Neural progenitor cell (in vitro differentiated cells): ENCODE results near the gene VTCN1. TPM values are rescaled to one million over a fixed set of nuclear protein-coding genes. Genes with fewer than 3 reads are reported as not detected.
A peak's percentile ranks its signal among the peaks of the same experiment; 100 is the strongest.
"Not testable (repeated sequence)": the region's sequence is repeated elsewhere in the genome, so short reads cannot be mapped to it uniquely, and the experiment has no call there.

Source experiments
- DNase-seq: peaks from one replicate; pipeline ENCODE4 v3.0.0-alpha.2; 2016; ENCODE audit warnings: low spot score
- H2AFZ ChIP-seq: fragments of 200-600 bp; sonication (generic); replicated peaks from 2 replicates; pipeline ENCODE4 v1.6.1; 2016; ENCODE audit warnings: antibody characterized with exemption
- H3F3A ChIP-seq: fragments of 200-600 bp; sonication (generic); 2 replicates; pipeline ENCODE4 v1.6.1; 2016; ENCODE audit warnings: antibody characterized with exemption, low read depth
- H3K27ac ChIP-seq: fragments of 200-600 bp; sonication (generic); 2 replicates; pipeline ENCODE4 v1.5.1; 2016; ENCODE audit warnings: mild to moderate bottlenecking
- H3K27me3 ChIP-seq: fragments of 200-600 bp; sonication (generic); 2 replicates; pipeline ENCODE4 v1.6.1; 2016; ENCODE audit warnings: mild to moderate bottlenecking, moderate library complexity
- H3K36me3 ChIP-seq: fragments of 200-600 bp; sonication (generic); 2 replicates; pipeline ENCODE4 v1.5.1; 2016
- H3K4me1 ChIP-seq: fragments of 200-600 bp; sonication (generic); 2 replicates; pipeline ENCODE4 v1.6.1; 2016; ENCODE audit warnings: mixed run types
- H3K4me2 ChIP-seq: fragments of 200-600 bp; sonication (generic); 2 replicates; pipeline ENCODE4 v1.6.1; 2016
- H3K4me3 ChIP-seq: fragments of 200-600 bp; sonication (generic); 2 replicates; pipeline ENCODE4 v1.5.1; 2016
- H3K79me2 ChIP-seq: fragments of 200-600 bp; sonication (generic); 2 replicates; pipeline ENCODE4 v1.6.1; 2016; ENCODE audit warnings: low read depth
- H3K9ac ChIP-seq: fragments of 200-600 bp; sonication (generic); 2 replicates; pipeline ENCODE4 v1.6.1; 2016
- H3K9me3 ChIP-seq: fragments of 200-600 bp; sonication (generic); 2 replicates; pipeline ENCODE4 v1.5.1; 2016; ENCODE audit warnings: low read depth
- H4K20me1 ChIP-seq: fragments of 200-600 bp; sonication (generic); 2 replicates; pipeline ENCODE4 v1.6.1; 2016; ENCODE audit warnings: low read depth
- H3K27ac Mint-ChIP-seq: 3 replicates; pipeline ENCODE4 v1.8.0; 2021; ENCODE audit warnings: mixed read lengths
- H3K27me3 Mint-ChIP-seq: 2 replicates; pipeline ENCODE4 v1.8.0; 2022; ENCODE audit warnings: low read depth, mild to moderate bottlenecking, inconsistent platforms, moderate library complexity, mixed read lengths; ENCODE audit not compliant: insufficient read depth
- H3K36me3 Mint-ChIP-seq: 3 replicates; pipeline ENCODE4 v1.8.0; 2021; ENCODE audit warnings: mixed read lengths
- H3K4me1 Mint-ChIP-seq: 3 replicates; pipeline ENCODE4 v1.8.0; 2021; ENCODE audit warnings: mixed read lengths
- H3K4me3 Mint-ChIP-seq: 3 replicates; pipeline ENCODE4 v1.8.0; 2021; ENCODE audit warnings: mild to moderate bottlenecking, moderate library complexity, mixed read lengths
- H3K9me3 Mint-ChIP-seq: 3 replicates; pipeline ENCODE4 v1.8.0; 2020; ENCODE audit warnings: mixed read lengths
- EZH2 ChIP-seq: fragments of 200-600 bp; sonication (generic); IDR thresholded peaks from 2 replicates; pipeline ENCODE4 v1.6.1; 2017; ENCODE audit warnings: antibody characterized with exemption, mild to moderate bottlenecking, moderate library complexity
- EZH2phosphoT487 ChIP-seq: fragments of 200-600 bp; sonication (generic); IDR thresholded peaks from 2 replicates; pipeline ENCODE4 v1.6.1; 2017; ENCODE audit warnings: antibody characterized with exemption
- total RNA-seq: library from RNA; depleted of rRNA; stranded (reverse); fragments of >200 nt; gene quantifications from 2 replicates; pipeline ENCODE4 v1.2.3, GENCODE V29; 2015; ENCODE audit warnings: low replicate concordance
- TF ChIP-seq, protein P1 (sequence below): fragments of 200-600 bp; sonication (generic); IDR thresholded peaks from 2 replicates; pipeline ENCODE4 v1.5.1; 2017; ENCODE audit warnings: antibody characterized with exemption, mild to moderate bottlenecking

Gene VTCN1
- total RNA-seq, 1 donor from 2014 or later = 0.11 TPM

DNA sequence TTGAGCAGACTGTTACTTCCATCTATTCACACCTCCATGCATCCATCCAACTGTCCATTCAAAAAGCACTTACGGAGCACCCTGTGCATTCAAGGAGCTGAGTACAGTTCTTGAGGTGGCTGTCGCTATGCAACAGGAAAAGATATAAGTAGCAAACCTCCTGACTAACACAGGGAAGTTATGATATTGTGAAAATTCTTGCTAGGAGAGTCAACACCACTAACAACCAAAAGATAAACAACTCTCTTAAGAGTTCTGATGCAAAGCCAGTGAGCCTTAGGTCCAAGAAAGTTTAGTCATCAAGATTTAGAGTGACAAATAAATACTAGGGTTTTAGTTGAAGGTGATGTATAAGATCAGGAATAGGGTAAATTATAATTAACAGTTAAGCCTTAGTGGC is 44.7 kb downstream of the VTCN1 start:
- H3K27me3 Mint-ChIP-seq = peaks cover 2% of the 10 kb centered on the region
- DNase-seq = no peak
- peaks cover 8% of the 10 kb centered on the region for H3K9me3 Mint-ChIP-seq
- peaks cover 2% of the 10 kb centered on the region for H3K36me3 Mint-ChIP-seq
- no peaks in the 10 kb centered on the region for H3K36me3 ChIP-seq
- no peak overlapping the region for H3K27ac ChIP-seq
- no peaks in the 10 kb centered on the region for H3K27me3 ChIP-seq
- H3F3A ChIP-seq = peaks cover 22% of the 10 kb centered on the region
- H3K79me2 ChIP-seq = no peaks in the 10 kb centered on the region
- no peak overlapping the region for H3K9ac ChIP-seq
- H2AFZ ChIP-seq = no peak overlapping the region
- H3K4me2 ChIP-seq = no peak overlapping the region
- no peak overlapping the region for H3K4me3 ChIP-seq
- H3K4me1 ChIP-seq = peaks cover 25% of the 10 kb centered on the region
- H3K4me1 Mint-ChIP-seq = peaks cover 21% of the 10 kb centered on the region
- no peaks in the 10 kb centered on the region for H4K20me1 ChIP-seq
- no peak overlapping the region for H3K4me3 Mint-ChIP-seq
- H3K9me3 ChIP-seq = no peaks in the 10 kb centered on the region
- no peak overlapping the region for H3K27ac Mint-ChIP-seq
- TF ChIP-seq, protein P1, sequence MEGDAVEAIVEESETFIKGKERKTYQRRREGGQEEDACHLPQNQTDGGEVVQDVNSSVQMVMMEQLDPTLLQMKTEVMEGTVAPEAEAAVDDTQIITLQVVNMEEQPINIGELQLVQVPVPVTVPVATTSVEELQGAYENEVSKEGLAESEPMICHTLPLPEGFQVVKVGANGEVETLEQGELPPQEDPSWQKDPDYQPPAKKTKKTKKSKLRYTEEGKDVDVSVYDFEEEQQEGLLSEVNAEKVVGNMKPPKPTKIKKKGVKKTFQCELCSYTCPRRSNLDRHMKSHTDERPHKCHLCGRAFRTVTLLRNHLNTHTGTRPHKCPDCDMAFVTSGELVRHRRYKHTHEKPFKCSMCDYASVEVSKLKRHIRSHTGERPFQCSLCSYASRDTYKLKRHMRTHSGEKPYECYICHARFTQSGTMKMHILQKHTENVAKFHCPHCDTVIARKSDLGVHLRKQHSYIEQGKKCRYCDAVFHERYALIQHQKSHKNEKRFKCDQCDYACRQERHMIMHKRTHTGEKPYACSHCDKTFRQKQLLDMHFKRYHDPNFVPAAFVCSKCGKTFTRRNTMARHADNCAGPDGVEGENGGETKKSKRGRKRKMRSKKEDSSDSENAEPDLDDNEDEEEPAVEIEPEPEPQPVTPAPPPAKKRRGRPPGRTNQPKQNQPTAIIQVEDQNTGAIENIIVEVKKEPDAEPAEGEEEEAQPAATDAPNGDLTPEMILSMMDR = no peak
- no peak for TF ChIP-seq EZH2phosphoT487
- TF ChIP-seq EZH2 = no peak

DNA sequence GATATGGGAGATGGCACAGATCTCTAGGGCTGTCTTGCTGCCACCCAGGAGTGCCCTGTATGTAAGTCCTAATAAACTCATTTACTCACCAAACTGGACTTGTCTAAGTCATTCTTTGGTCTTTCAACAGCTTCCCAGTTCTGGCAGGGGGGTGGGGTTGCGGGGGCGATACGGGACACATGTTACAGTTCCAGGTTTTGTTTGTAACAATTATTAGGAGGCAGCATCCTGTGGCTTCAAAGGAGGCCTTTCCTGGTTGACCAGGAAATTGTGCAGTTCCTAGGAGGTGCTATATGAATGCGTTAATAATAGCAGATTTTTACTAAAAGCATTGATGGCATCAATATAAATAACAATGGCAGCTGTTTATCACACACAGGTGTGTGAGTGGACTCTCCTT is 46.5 kb downstream of the VTCN1 start:
- peaks cover 9% of the 10 kb centered on the region for H3K9me3 Mint-ChIP-seq
- no peak overlapping the region for H3K4me3 Mint-ChIP-seq
- Histone ChIP-seq H2AFZ (no peak overlapping the region), H3F3A (peaks cover 12% of the 10 kb centered on the region), H3K36me3 (no peaks in the 10 kb centered on the region), H3K9me3 (no peaks in the 10 kb centered on the region), H3K4me1 (peaks cover 16% of the 10 kb centered on the region), H3K4me3 (no peak overlapping the region), H3K79me2 (no peaks in the 10 kb centered on the region), H4K20me1 (no peaks in the 10 kb centered on the region), H3K4me2 (no peak overlapping the region), H3K27me3 (no peaks in the 10 kb centered on the region), H3K9ac (no peak overlapping the region), H3K27ac (no peak overlapping the region)
- DNase-seq = no peak
- peaks cover 11% of the 10 kb centered on the region for H3K4me1 Mint-ChIP-seq
- peaks cover 3% of the 10 kb centered on the region for H3K36me3 Mint-ChIP-seq
- peaks cover 2% of the 10 kb centered on the region for H3K27me3 Mint-ChIP-seq
- H3K27ac Mint-ChIP-seq = no peak overlapping the region
- no peak for TF ChIP-seq EZH2
- TF ChIP-seq EZH2phosphoT487 = no peak
- TF ChIP-seq, protein P1 = no peak

DNA sequence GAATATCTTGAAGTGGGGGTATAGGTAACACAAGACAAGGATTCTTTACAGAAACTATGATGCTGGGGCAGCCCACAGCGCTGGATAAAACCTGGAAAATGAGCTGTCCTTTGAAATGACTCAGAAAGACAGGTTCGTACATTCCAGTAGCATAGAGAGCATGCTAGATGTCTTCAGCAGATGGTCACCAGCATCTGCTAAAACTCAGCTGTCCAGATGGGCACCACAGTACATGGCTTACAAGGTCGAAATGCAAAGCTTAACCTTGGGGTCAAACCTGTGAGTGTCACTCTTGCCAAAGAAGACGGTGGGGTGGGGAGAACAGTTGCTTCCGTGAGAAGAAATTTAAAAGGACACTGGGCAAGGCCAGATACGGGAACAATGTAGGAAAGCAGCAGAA is 47.9 kb downstream of the VTCN1 start:
- no peak overlapping the region for H3K27ac ChIP-seq
- H3K36me3 ChIP-seq = no peaks in the 10 kb centered on the region
- Mint-ChIP-seq H3K9me3 (peaks cover 14% of the 10 kb centered on the region), H3K4me1 (peaks cover 11% of the 10 kb centered on the region), H3K4me3 (no peak overlapping the region), H3K27me3 (peaks cover 4% of the 10 kb centered on the region), H3K27ac (peak overlapping the region; percentile 9), H3K36me3 (peaks cover 5% of the 10 kb centered on the region)
- H3F3A ChIP-seq = peaks cover 9% of the 10 kb centered on the region
- no peaks in the 10 kb centered on the region for H3K9me3 ChIP-seq
- H3K4me1 ChIP-seq = peaks cover 16% of the 10 kb centered on the region
- H3K4me2 ChIP-seq = peak overlapping the region; percentile 17
- no peak overlapping the region for H3K9ac ChIP-seq
- DNase-seq = no peak
- H2AFZ ChIP-seq = no peak overlapping the region
- TF ChIP-seq EZH2phosphoT487 (no peak), EZH2 (no peak)
- TF ChIP-seq, protein P1 = no peak
- H3K27me3 ChIP-seq = no peaks in the 10 kb centered on the region
- H4K20me1 ChIP-seq = no peaks in the 10 kb centered on the region
- no peak overlapping the region for H3K4me3 ChIP-seq
- no peaks in the 10 kb centered on the region for H3K79me2 ChIP-seq

DNA sequence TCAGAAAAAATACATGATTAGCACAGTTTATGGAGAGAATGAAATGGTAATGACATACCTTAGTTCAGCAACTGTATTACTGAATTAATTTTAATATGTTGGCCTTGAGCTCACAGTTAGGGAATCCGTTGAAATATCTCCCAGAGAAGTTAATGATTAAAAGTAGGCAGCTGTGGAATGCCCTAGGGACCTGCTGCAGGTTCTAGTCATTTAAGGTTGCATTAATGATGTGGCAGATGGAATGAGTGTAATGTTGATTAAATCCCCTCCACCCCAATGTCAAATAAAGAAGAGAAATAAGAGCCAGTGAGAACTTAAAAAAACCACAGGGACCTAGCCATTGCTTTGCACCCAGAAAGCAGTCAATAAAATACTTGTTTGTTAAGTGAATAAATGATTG is 48.8 kb downstream of the VTCN1 start:
- TF ChIP-seq EZH2 = no peak
- TF ChIP-seq EZH2phosphoT487 = no peak
- TF ChIP-seq, protein P1 = no peak
- Histone ChIP-seq H3K79me2 (no peaks in the 10 kb centered on the region), H3K27me3 (no peaks in the 10 kb centered on the region), H3K27ac (no peak overlapping the region), H3K4me1 (peaks cover 16% of the 10 kb centered on the region), H3K9ac (no peak overlapping the region), H4K20me1 (no peaks in the 10 kb centered on the region), H3F3A (peaks cover 9% of the 10 kb centered on the region), H3K4me3 (no peak overlapping the region), H2AFZ (no peak overlapping the region), H3K9me3 (no peaks in the 10 kb centered on the region), H3K4me2 (no peak overlapping the region), H3K36me3 (no peaks in the 10 kb centered on the region)
- no peak overlapping the region for H3K27ac Mint-ChIP-seq
- no peak for DNase-seq
- peaks cover 5% of the 10 kb centered on the region for H3K36me3 Mint-ChIP-seq
- H3K4me3 Mint-ChIP-seq = no peak overlapping the region
- H3K4me1 Mint-ChIP-seq = peaks cover 11% of the 10 kb centered on the region
- H3K9me3 Mint-ChIP-seq = peaks cover 17% of the 10 kb centered on the region
- H3K27me3 Mint-ChIP-seq = peaks cover 4% of the 10 kb centered on the region

DNA sequence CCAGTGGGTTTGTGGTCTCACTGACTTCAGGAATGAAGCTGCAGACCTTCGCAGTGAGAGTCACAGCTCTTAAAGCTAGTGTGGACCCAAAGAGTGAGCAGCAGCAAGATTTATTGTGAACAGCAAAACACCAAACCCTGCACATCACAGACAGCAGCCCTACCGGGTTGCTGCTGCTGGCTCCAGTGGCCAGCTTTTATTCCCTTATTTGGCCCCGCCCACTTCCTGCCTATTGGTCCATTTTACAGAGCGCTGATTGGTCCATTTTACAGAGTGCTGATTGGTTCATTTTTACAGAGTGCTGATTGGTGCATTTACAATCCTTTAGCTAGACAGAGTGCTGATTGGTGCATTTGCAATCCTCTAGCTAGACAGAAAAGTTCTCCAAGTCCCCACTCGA is 59.4 kb downstream of the VTCN1 start:
- H3K27me3 ChIP-seq, H3K9ac ChIP-seq, H3K27me3 Mint-ChIP-seq, H3F3A ChIP-seq, H3K4me3 Mint-ChIP-seq, H4K20me1 ChIP-seq, H3K27ac ChIP-seq, H3K9me3 ChIP-seq, H3K36me3 ChIP-seq, H3K79me2 ChIP-seq, DNase-seq, H2AFZ ChIP-seq, H3K36me3 Mint-ChIP-seq, H3K9me3 Mint-ChIP-seq, H3K4me2 ChIP-seq, H3K4me3 ChIP-seq, H3K27ac Mint-ChIP-seq, H3K4me1 ChIP-seq: not testable (repeated sequence)
- H3K4me1 Mint-ChIP-seq = peaks cover 29% of the 10 kb centered on the region
